HL-60 (cell line): ENCODE data around the gene SMR3B.

ENCODE experiments used
- CTCF ChIP-seq: IDR thresholded peaks from one replicate; pipeline ENCODE4 v1.5.1; 2011; ENCODE audit warnings: low read length, control low read depth, inconsistent platforms; ENCODE audit not compliant: insufficient read depth
- GABPA ChIP-seq: IDR thresholded peaks from 2 replicates; pipeline ENCODE4 v1.6.1; 2012; ENCODE audit warnings: low read depth
- POLR2AphosphoS5 ChIP-seq: IDR thresholded peaks from 2 replicates; pipeline ENCODE4 v1.6.1; 2012; ENCODE audit warnings: low read depth
- REST ChIP-seq: IDR thresholded peaks from 2 replicates; pipeline ENCODE4 v1.6.1; 2012; ENCODE audit warnings: low read depth; ENCODE audit not compliant: insufficient replicate concordance
- SPI1 ChIP-seq: IDR thresholded peaks from 2 replicates; pipeline ENCODE4 v1.6.1; 2012; ENCODE audit warnings: low read depth, mild to moderate bottlenecking, borderline replicate concordance

GRCh38 chr4:70426789-70427188 lies 43.9 kb downstream of the SMR3B start:
- TF ChIP-seq CTCF (no peak), REST (no peak), POLR2AphosphoS5 (no peak), SPI1 (no peak), GABPA (no peak)
